Measurements from ENCODE around the gene GRIN2A.

GRCh38 chr16:9847146-9847545 lies 335.1 kb downstream of the GRIN2A start:
- TF ChIP-seq POU6F1 (CRISPR knock-in tag; IDR thresholded peaks at IDR 0.05; ENCODE audit: borderline replicate concordance, low read depth), result no peak
- TF ChIP-seq, protein P1, sequence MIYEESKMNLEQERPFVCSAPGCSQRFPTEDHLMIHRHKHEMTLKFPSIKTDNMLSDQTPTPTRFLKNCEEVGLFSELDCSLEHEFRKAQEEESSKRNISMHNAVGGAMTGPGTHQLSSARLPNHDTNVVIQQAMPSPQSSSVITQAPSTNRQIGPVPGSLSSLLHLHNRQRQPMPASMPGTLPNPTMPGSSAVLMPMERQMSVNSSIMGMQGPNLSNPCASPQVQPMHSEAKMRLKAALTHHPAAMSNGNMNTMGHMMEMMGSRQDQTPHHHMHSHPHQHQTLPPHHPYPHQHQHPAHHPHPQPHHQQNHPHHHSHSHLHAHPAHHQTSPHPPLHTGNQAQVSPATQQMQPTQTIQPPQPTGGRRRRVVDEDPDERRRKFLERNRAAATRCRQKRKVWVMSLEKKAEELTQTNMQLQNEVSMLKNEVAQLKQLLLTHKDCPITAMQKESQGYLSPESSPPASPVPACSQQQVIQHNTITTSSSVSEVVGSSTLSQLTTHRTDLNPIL (CRISPR knock-in tag; IDR thresholded peaks at IDR 0.05; ENCODE audit: low read depth), result no peak
- TF ChIP-seq ZFP30 (CRISPR knock-in tag; IDR thresholded peaks at IDR 0.05), result no peak
- TF ChIP-seq ISL1 (CRISPR knock-in tag; IDR thresholded peaks at IDR 0.05), result no peak
- no peak for TF ChIP-seq ZFP3 (CRISPR knock-in tag; IDR thresholded peaks at IDR 0.05)
- TF ChIP-seq OSR1 (CRISPR knock-in tag; IDR thresholded peaks at IDR 0.05), result no peak
- no peak for TF ChIP-seq PATZ1 (CRISPR knock-in tag; IDR thresholded peaks at IDR 0.05; ENCODE audit: borderline replicate concordance)
- no peak for TF ChIP-seq GLIS3 (CRISPR knock-in tag; IDR thresholded peaks at IDR 0.05)
- TF ChIP-seq BACH2 (CRISPR knock-in tag; IDR thresholded peaks at IDR 0.05; ENCODE audit: borderline replicate concordance), result no peak
- TF ChIP-seq ZC3H10 (CRISPR knock-in tag; IDR thresholded peaks at IDR 0.05), result no peak
- TF ChIP-seq ZNF565 (CRISPR knock-in tag; conservative IDR thresholded peaks at IDR 0.05; ENCODE audit: low read depth), result no peak

Measured in SK-N-SH treated with all-trans-retinoic acid at 6 μM for 48 hours (cell line).